ENCODE data around the gene GCNT2. TPM values are rescaled to one million over a fixed set of nuclear protein-coding genes. Genes with fewer than 3 reads are reported as not detected.
"Not testable (repeated sequence)": the region's sequence is repeated elsewhere in the genome, so short reads cannot be mapped to it uniquely, and the experiment has no call there.

Gene GCNT2
- total RNA-seq, 1 experiment from 2014 or later: 6.8 TPM

- DNase-seq (ENCODE audit: low spot score): no peak
Observed at GRCh38 chr6:10514049-10514780, 6.9 kb upstream of the GCNT2 start.

- no peak for DNase-seq (ENCODE audit: low spot score)
Observed at GRCh38 chr6:10516953-10517352, 4.2 kb upstream of the GCNT2 start.

GRCh38 chr6:10518557-10519407, 2.4 kb upstream of the GCNT2 start:
- peak; percentile 24 for DNase-seq (ENCODE audit: low spot score)

GRCh38 chr6:10519408-10519697, 1.8 kb upstream of the GCNT2 start:
- not testable (repeated sequence) for DNase-seq (ENCODE audit: low spot score)

- no peak for DNase-seq (ENCODE audit: low spot score)
Observed at GRCh38 chr6:10520468-10520867, 683 bp upstream of the GCNT2 start.

DNA sequence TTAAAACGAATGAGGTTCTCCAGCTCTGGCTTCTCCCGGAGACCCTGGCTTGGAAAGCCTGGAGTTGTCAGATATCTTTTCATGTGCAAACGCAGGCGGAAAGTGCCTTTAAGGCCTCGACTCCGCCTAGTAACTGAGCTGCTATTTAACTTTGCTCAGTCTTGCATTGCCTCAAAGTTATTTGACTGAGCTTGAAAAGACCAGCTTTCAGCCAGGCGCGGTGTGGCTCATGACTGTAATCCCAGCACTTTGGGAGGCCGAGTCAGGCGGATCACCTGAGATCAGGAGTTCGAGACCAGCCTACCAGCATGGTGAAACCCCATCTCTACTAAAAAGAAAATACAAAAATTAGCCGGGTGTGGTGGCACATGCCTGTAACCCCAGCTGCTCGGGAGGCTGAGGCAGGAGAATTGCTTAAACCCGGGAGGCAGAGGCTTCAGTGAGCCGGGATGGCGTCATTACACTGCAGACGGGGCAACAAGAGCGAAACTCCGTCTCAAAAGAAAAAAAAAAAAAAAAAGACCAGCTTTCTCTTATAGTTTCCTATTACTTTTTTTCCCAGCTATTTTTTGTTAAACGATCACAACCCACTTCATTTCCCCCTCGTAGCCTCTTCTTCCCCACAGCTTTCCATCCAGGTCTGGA, 1.9 kb downstream of the GCNT2 start:
- no peak for DNase-seq (ENCODE audit: low spot score)

- no peak for DNase-seq (ENCODE audit: low spot score)
Observed at GRCh38 chr6:10526156-10526555, 5.0 kb downstream of the GCNT2 start.

- DNase-seq (ENCODE audit: low spot score): peak; percentile 27
Observed at GRCh38 chr6:10528158-10528981, 7.2 kb downstream of the GCNT2 start.

DNA sequence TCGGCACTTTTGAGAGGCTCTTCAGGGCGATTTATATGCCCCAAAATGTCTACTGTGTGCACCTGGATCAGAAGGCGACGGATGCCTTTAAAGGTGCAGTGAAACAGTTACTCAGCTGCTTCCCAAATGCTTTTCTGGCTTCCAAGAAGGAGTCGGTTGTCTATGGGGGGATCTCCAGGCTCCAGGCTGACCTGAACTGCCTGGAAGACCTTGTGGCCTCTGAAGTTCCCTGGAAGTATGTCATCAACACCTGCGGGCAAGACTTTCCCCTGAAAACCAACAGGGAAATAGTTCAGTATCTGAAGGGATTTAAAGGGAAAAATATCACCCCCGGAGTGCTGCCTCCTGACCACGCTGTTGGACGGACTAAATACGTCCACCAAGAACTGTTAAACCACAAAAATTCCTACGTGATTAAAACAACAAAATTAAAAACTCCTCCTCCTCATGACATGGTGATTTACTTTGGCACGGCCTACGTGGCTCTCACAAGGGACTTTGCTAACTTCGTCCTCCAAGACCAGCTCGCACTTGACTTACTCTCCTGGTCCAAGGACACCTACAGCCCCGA, 8.2 kb downstream of the GCNT2 start:
- DNase-seq (ENCODE audit: low spot score): no peak

DNA sequence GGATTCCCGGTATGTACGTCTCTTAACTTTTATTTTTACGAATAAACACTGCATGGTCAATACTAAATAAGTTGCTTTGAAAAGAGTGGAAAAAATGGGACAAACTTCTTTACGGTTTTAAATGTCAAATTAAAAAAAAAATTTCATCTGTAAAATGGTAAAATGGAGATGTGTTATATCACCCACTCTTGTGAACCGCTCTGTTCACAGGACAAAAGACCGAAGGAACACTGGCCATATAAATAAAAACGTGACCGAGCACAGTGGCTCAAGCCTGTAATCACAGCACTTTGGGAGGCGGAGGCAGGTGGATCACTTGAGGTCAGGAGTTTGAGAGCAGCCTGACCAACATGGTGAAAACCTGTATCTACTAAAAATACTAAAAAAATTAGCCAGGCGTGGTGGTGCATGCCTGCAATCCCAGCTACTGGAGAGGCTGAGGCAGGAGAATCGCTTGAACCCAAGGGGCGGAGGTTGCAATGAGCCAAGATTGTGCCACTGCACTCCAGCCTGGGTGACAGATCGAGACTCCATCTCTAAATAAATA, 8.8 kb downstream of the GCNT2 start:
- not testable (repeated sequence) for DNase-seq (ENCODE audit: low spot score)

DNA sequence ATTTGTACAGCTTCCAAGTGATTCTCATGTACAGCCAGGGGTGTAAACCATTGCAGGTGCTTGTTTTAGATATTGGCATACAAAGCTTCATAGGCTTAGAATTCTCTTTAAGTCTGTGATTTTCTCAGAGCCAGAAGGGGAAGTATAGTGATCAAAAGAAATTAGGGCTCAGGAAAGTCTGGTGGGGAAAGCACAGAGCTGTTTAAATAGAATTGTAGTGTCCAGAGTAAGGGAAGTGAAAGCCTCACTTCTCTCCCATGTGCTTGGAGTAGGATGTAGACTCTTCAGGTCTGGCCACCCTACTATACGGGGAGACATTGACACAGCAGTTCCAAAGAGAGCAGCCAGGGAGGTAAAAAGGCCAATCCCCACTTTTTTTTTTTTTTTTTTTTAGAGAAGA, 10.4 kb downstream of the GCNT2 start:
- DNase-seq (ENCODE audit: low spot score): no peak

DNA sequence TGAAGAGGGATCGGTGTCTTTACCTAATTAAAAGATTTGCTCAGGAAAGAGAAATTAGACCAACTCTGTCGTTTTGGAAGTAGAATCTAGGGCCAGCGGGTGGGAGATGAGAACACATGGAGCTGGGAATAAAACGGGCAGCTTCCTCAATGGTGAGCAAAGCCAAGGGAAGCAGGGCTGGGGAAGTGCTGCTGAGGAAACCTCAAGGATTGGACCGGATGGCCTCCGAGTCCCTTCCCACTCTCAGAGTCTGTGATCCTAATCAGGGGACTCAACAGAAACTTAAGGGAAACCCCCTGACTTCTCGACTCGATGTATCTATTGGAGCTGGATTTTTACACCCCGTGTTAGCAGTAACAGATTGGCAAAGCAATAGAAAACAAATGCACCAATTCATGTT, 10.8 kb downstream of the GCNT2 start:
- DNase-seq (ENCODE audit: low spot score): no peak

- DNase-seq (ENCODE audit: low spot score): no peak
Observed at GRCh38 chr6:10532392-10532791, 11.2 kb downstream of the GCNT2 start.

DNA sequence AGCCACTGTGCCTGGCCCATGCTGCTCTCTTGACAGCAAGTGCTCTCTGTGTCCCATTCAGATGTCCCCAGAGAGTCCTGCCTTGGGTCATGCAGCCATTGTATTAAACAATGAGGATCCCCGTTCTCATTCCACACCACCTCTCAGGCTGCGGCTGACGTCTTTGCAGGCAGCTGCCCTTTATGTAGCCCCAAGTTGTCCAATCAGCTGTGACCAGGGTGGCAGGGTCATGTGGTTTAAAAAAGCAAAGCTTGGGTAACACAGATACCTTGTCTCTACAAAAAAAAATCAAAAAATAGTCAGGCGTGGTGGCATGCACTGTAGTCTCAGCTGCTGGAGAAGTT, 13.2 kb downstream of the GCNT2 start:
- no peak for DNase-seq (ENCODE audit: low spot score)

DNA sequence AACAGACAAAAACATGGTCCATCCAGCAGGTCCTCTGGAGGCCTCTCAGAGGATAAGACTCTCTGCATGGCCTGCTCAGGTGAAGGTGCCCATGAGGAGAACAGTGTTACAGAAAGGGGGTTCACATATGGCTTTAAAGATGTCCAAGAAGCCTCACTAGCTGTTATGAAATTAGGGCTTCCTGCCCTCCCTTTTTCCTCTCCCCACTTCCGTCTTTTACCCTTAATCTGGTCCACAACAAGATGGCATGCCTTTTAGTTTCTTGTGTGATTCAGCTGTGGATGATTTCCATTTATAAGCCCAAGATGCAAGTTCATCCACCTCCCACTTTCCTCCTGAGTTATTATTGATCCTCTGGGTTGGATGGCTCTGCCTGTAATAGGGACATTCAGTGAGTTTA, 14.0 kb downstream of the GCNT2 start:
- DNase-seq (ENCODE audit: low spot score): no peak

- no peak for DNase-seq (ENCODE audit: low spot score)
Observed at GRCh38 chr6:10537726-10538125, 16.6 kb downstream of the GCNT2 start.

DNA sequence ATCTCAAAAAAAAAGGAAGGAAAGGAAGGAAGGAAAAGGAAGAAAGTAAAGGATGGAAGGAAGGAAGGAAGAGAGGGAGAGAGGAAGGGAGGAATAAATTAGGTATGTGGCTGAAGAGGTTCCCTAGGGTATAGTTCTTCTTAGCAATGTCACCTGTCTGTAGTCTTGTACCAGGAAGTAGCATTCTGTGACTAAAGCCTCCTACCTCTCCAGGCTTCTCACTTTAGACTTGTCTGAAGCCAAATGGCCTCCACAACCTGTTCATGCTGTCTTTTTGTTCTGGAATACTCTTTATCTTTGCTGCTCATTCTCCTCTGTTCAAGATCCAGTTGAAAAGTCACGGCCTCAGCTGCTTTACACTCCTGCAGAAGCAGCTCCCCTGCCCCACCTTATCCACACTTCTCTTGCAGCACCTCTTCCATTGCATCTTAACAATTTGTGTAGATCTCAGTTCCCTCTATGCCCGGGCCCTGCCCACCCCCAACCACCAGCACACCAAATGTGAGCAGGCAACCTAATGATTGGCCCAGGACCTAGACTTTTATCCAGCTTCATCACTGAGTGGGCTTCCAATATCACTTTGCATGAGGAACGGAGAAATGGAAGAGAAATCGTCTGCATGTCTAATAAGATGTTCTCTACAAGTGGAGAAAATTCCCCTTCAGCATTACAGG, 19.1 kb downstream of the GCNT2 start:
- DNase-seq (ENCODE audit: low spot score): no peak

DNA sequence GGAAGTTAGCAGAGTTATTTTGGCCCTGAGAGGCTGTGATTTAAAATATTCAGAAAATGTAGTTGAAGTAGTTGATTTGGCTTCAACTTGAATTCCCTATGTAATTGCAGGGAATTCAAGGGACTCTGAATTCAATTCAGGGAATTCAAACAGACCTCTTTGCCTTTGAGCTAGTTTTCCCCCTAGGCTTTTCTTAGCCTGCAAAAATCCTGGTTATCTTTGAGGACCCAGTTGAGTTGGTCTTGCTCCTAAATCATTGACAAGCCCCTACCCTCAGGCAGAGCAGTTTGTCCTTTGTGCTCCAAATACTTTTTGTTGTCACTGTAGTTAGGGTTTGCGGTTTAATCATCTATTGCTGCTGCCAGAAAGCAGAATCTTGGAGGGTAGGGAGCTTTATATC, 20.4 kb downstream of the GCNT2 start:
- no peak for DNase-seq (ENCODE audit: low spot score)

GRCh38 chr6:10542213-10542612, 21.1 kb downstream of the GCNT2 start:
- DNase-seq (ENCODE audit: low spot score): no peak

DNA sequence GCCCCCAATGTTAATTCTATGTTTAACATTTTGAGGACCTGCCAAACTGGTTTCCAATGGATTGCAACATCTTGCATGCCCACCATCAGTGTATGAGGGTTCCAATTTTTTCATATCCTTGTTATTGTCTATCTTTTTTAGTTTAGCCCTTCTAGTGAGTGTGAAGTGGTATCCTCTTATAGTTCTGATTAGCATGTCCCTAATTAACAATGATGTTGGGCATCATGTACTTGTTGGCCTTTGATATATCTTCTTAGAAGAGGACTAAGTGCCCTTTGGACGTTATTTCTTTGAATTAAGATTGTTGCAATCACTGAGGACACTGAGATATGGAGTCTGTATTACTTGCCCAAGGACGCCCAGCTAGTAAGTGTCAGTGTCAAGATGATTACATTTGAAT, 22.3 kb downstream of the GCNT2 start:
- DNase-seq (ENCODE audit: low spot score): no peak

GRCh38 chr6:10545482-10545881, 24.3 kb downstream of the GCNT2 start:
- DNase-seq (ENCODE audit: low spot score): no peak
